Renal cortical epithelial cell (primary cell): Measurements from ENCODE around the gene MYO16. TPM values are rescaled to one million over a fixed set of nuclear protein-coding genes. Genes with fewer than 3 reads are reported as not detected.
"Not testable (repeated sequence)": the region's sequence is repeated elsewhere in the genome, so short reads cannot be mapped to it uniquely, and the experiment has no call there.

Source experiments
- DNase-seq: peaks from one replicate; pipeline ENCODE4 v3.0.0-alpha.2; 2011; ENCODE audit warnings: low read depth
- total RNA-seq: library from RNA; depleted of rRNA; stranded (reverse); fragments of >200 nt; gene quantifications from 2 replicates; pipeline ENCODE4 v1.2.3, GENCODE V29; 2014

The MYO16 gene
- total RNA-seq, 1 donor from 2014 or later: 0.15 TPM

DNA sequence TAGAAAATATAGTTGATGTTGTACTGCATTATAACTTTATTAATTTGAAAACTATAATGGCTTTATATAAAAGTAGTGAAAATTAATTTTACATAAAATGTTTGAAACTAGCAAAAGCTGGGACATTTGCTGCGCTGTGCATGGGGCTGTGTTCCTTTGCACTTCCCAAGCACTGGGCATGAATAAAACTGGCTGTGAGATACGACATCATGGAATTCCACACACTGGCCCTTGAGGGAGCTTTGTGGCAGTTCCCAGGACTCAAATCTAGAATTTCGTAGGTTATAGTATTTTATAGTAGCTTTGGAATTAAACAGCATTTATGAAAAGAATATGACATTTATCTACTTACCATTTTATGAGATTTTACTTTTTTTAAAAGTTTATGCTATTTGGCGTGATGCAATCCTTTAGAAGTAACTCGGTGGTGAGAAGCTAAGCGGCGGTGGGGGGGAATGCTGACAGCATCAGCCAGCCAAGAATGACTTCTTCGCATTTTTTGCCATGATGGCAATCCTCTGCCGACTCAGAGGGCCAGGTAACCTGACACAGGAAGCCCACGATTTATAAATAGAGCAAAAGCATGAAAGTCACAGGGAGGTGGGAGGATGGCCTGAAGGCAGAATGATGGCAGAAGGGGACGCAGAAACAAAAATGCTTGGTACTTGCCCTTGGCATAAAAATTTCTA lies 553.5 kb downstream of the MYO16 start:
- no peak for DNase-seq

DNA sequence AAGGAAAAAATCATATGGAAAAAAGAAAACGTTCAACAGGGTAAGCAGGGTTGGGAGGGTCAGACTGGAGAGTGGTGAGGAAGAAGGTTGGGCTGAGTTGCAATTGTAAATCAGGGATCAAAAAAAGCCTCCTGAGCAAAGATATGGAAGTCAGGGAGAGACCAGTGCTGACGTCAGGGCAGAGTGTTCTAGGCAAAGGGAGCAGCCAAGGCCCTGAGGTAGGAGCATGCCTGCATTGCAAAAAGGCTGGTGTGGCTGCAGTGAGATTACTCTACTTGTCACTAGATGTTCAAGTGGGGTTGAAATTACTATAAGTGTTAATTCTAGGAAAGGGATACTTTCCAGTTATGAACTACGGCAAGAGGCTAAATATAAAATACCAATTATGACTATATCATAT lies 562.0 kb downstream of the MYO16 start:
- DNase-seq: no peak

DNA sequence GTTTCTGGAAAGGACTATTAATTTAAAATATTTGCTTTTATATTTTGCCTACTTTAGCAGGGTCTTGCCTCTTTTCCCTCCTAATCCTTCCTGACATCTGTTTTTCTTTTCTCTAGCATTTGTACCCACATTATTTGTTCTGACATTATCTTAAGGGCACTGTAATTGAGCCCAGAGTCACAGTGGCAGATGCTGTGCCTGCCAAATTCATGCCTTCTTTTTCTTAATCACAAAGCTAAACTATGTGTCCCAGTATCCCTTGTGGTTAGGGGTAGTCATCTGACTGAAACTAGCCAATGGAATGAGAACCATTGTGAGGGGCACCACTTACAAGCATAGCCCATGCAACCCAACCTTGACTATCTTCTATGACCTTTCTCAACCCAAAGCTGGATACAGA lies 562.9 kb downstream of the MYO16 start:
- no peak for DNase-seq

DNA sequence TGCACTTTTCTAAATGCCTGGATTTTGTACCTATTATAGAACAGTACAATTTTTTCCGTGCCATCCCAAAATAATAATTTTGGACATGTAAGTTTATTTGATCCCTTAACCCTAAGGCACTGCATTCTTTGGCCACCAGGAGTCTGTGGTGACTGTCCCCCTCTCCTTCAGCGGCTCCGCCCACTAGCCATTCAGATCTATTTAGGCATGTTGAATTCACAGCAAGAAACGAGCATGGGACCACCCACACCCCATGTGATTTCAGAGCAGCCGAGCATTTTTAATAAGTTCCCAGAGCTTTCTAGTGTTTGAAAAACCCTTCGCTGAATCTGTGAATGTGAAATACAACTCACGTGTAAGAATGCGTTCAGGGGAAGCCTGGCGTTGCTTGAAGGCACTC lies 567.5 kb downstream of the MYO16 start:
- no peak for DNase-seq

- peak; percentile 13 for DNase-seq
These were observed 569.2 kb downstream of the MYO16 start for GRCh38 chr13:109198585-109198984.

- DNase-seq: no peak
These were observed 569.9 kb downstream of the MYO16 start for GRCh38 chr13:109199280-109199679.

DNA sequence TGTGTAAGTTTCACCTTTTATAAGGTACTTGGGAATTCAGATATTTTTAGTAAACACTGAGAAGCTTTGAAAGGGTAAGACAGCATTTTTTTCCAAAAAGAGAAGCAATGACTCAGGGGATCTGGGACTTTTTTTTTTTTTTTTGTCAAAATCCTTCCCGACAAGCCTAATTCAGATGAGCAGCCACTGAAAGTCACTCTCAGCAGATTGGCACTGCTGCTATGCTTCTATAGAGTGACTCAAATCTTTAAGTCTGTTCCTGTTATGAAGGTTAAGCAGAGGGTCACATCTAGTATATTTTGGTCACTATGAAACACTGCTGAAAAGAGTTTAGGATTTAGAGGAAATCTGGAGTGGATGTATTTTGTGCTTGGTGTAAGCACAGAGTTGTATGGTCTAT lies 571.1 kb downstream of the MYO16 start:
- no peak for DNase-seq

GRCh38 chr13:109203587-109203986 lies 574.2 kb downstream of the MYO16 start:
- no peak for DNase-seq

- no peak for DNase-seq
These were observed 574.8 kb downstream of the MYO16 start for GRCh38 chr13:109204252-109204651.

- no peak for DNase-seq
These were observed 575.2 kb downstream of the MYO16 start for GRCh38 chr13:109204657-109205056.

DNA sequence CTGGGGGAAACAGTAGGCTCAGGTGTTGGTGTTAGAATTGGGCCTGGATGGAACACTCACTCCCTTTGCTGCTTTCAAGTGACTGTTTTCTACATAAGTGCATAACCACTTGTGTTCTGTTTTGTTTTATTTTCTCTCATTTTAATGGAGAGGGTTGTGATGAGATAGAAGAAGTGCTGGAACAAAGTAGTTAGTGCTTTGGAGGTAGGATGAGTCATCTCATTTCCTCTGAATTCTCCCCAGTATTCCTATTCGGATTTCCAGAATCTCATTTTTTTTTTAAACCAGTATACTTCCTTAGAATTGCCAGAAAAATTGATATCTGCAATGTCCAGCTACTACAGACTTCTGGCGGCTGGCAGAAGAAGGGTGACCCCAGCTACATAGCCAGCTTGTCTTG lies 575.9 kb downstream of the MYO16 start:
- DNase-seq: no peak

DNA sequence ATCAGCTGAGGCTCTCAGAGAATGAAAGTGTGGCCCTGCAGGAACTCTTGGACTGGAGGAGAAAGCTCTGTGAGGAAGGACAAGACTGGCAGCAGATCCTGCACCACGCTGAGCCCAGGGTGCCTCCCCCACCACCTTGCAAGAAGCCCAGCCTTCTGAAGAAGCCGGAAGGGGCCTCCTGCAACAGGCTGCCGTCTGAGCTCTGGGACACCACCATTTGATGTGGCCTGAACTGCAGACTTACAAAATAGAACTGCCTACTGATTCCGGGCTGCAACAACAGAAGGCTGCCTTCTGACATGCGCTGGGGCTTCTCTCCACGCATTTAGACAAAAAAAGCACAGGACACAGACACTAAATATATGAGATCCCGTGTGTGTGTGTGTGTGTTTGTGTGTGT lies 577.2 kb downstream of the MYO16 start:
- DNase-seq: no peak

DNA sequence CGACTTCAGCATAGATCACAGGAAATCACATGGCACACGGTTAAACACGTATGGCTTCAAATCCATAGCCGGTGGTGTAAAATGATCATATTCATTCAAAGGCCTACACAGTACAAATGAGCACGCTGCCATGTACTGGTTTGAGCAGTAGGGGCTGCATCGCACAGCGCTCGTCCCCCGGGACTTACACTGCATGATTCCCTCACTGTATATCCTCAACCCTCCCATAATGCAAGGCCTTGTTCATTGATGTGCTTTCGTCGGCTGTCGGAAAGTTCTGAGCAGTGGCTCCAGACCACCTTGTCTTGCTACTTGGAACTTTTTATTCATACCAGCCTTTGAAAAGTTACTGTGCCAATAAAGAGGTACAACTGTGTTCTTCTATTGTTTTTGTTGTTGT lies 578.2 kb downstream of the MYO16 start:
- DNase-seq: no peak

- DNase-seq: no peak
These were observed 579.1 kb downstream of the MYO16 start for GRCh38 chr13:109208522-109208921.

- DNase-seq: no peak
These were observed 580.1 kb downstream of the MYO16 start for GRCh38 chr13:109209526-109209925.

- DNase-seq: peak; percentile 30
These were observed 582.2 kb downstream of the MYO16 start for GRCh38 chr13:109211616-109212015.

DNA sequence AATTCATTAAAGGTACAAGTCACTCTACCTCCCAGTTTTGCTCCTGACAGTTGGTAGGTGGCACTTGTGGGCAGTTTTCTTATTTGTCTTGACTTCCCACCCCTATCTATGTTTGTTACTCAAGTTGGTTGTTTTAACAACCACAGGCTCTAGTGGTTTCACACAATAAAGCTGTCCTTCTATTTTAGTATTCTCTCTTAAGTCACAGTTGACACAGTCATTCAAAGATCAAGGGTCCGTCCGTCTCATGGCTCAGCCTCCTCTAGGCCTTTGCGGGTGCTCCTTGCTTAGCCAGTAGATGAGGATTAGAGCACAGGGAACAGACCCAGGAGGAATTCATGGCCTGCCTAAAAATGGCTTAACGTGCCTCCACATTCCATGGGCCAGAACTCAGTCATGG lies 583.2 kb downstream of the MYO16 start:
- no peak for DNase-seq

- no peak for DNase-seq
These were observed 584.3 kb downstream of the MYO16 start for GRCh38 chr13:109213714-109214113.

GRCh38 chr13:109214393-109214792 lies 585.0 kb downstream of the MYO16 start:
- no peak for DNase-seq

GRCh38 chr13:109215377-109215776 lies 586.0 kb downstream of the MYO16 start:
- DNase-seq: no peak

- DNase-seq: not testable (repeated sequence)
These were observed 588.1 kb downstream of the MYO16 start for GRCh38 chr13:109217510-109217909.

DNA sequence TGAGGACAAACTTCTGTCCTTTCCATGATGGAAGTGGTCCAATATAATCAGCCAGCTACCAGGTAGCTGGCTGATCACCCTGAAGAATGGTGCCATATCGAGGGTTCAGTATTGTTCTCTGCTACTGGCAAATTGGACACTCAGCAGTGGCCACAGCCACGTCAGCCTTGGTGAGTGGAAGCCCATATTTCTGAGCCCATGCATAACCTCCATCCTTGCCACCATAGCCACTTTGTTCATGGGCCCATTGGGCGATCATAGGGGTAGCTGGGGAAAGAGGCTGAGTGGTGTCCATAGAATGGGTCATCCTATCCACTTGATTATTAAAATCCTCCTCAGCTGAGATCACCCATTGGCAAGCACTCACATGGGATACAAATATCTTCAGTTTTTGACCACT lies 591.2 kb downstream of the MYO16 start:
- DNase-seq: no peak

- DNase-seq: no peak
These were observed 594.6 kb downstream of the MYO16 start for GRCh38 chr13:109224033-109224432.

DNA sequence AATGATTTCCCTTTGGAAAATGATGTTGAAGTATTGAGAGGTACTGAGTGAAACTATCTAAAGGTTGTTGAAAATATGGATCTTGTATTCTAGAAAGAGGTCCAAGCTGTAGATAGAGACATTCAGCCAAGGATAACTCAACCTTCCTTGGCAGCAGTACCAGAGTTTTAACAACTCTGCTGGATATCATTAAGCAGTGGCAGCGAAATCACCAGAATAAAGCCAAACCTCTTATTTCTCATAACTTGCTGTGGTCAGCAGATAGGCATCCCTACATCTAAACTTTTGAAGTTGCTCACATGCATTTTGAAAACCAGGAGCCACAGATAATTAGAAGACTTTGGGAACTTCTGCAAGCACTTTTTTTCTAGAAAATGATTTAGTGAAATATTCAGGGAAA lies 597.2 kb downstream of the MYO16 start:
- DNase-seq: no peak
